ENCODE data around the gene FRMPD4. TPM values are rescaled to one million over a fixed set of nuclear protein-coding genes. Genes with fewer than 3 reads are reported as not detected.
A peak's percentile ranks its signal among the peaks of the same experiment; 100 is the strongest.

The FRMPD4 gene
- total RNA-seq, 4 donors from 2014 or later = not detected

DNA sequence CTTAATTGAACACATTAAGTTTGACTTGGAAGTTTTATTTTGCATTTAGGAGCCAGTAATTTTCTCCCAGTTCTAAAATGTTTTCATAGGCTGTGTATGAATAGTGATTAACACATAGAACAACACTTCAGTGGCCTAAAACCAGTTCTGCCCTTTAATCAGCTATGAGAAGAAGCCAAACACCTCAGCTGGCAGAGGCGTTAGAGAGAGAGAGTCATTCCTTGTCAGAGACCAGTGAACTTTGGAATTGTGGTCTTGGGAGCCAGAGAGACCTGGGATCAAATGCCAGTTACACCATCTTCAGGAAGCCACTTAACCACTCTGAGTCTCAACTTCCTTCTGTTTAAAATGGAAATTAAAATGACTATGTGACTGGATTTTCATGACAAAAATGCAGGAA lies 613.6 kb downstream of the FRMPD4 start:
- H3K4me1 ChIP-seq = no peaks in the 10 kb centered on the region
- TF ChIP-seq POLR2A (IDR thresholded peaks at IDR 0.05) = no peak
- TF ChIP-seq, protein P1, sequence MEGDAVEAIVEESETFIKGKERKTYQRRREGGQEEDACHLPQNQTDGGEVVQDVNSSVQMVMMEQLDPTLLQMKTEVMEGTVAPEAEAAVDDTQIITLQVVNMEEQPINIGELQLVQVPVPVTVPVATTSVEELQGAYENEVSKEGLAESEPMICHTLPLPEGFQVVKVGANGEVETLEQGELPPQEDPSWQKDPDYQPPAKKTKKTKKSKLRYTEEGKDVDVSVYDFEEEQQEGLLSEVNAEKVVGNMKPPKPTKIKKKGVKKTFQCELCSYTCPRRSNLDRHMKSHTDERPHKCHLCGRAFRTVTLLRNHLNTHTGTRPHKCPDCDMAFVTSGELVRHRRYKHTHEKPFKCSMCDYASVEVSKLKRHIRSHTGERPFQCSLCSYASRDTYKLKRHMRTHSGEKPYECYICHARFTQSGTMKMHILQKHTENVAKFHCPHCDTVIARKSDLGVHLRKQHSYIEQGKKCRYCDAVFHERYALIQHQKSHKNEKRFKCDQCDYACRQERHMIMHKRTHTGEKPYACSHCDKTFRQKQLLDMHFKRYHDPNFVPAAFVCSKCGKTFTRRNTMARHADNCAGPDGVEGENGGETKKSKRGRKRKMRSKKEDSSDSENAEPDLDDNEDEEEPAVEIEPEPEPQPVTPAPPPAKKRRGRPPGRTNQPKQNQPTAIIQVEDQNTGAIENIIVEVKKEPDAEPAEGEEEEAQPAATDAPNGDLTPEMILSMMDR (IDR thresholded peaks at IDR 0.05) = no peak
- H3K27me3 ChIP-seq = no peaks in the 10 kb centered on the region
- H3K9me3 ChIP-seq = no peaks in the 10 kb centered on the region
- 73 to 83% methylated on average over 1 of the region's 1 CpG for WGBS, 2 donors
- H3K36me3 ChIP-seq = no peaks in the 10 kb centered on the region
- no peak overlapping the region for H3K27ac ChIP-seq
- H3K4me3 ChIP-seq (replicated peaks in 1 of 3) = no peak overlapping the region
- no peak for DNase-seq
- intact Hi-C loops (cut with DNase I) = no loop called here

DNA sequence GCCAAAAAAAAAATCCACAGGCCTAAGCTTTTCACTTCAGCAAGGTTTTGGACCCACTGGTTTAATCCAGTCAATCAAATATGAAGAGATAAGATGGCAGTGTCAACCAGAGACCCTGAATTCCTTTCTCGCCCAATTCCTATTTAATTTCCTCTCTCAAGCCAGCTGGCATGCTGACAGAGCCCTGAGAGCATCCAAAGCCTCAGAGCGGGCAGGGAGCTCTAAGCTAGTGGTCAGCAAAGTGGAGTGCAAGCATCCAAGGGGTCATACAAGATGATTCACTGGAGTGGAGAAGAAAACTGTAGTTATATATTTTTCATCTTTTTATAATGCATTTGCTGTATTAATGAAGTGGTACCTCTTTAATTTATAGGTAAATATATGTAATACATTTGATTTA lies 615.1 kb downstream of the FRMPD4 start:
- 82 to 83% methylated on average over 2 of the region's 2 CpGs for WGBS, 2 donors
- Histone ChIP-seq H3K4me3 (replicated peaks in 1 of 3) (no peak overlapping the region), H3K27me3 (no peaks in the 10 kb centered on the region), H3K36me3 (no peaks in the 10 kb centered on the region), H3K9me3 (no peaks in the 10 kb centered on the region), H3K4me1 (no peaks in the 10 kb centered on the region), H3K27ac (no peak overlapping the region)
- TF ChIP-seq, protein P1 (IDR thresholded peaks at IDR 0.05) = no peak
- no peak for TF ChIP-seq POLR2A (IDR thresholded peaks at IDR 0.05)
- no peak for DNase-seq
- intact Hi-C loops (cut with DNase I) = no loop called here

DNA sequence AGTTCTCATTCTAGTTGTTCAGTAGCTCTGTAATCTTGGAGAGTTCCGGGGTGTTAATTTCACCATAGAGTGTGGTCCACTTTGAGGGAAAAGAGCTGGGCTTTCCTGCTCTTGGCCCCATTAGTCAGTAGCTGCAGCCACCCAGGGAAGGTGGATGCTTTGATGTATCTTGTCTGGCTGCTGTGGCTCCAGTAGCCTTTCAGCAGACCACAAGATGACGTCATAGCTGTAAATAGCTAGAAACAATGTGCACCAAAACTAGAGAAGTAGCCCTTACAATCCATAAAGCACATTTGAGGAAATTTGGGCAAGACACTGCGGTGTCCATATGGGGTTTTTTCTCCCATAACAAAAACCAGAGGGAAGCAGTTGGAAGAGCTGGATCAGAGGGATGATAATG lies 620.0 kb downstream of the FRMPD4 start:
- no peaks in the 10 kb centered on the region for H3K9me3 ChIP-seq
- WGBS, 2 donors = 88 to 89% methylated on average over 3 of the region's 3 CpGs
- intact Hi-C loops (cut with DNase I) = no loop called here
- H3K36me3 ChIP-seq = no peaks in the 10 kb centered on the region
- H3K27me3 ChIP-seq = no peaks in the 10 kb centered on the region
- no peak overlapping the region for H3K27ac ChIP-seq
- no peak for DNase-seq
- no peak overlapping the region for H3K4me3 ChIP-seq (replicated peaks in 1 of 3)
- TF ChIP-seq POLR2A (IDR thresholded peaks at IDR 0.05) = no peak
- no peaks in the 10 kb centered on the region for H3K4me1 ChIP-seq

DNA sequence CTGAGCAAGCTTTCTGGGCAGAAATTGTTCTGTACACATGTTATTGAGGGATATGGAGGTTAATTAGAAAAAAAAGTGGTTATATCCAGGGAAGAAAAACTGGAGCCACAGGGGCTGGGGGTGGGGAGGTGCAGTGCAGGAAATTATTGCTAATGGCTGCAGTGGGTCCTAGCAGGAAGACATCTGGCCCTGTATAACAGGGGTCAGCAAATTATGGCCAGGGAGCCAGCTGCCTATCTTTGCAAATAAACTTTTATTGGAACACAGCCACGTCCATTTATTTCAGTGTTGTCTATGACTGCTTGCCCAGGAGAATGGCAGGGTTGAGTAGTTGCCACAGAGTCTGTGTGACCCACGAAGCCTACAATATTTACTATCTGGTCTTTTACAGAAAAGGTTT lies 629.6 kb downstream of the FRMPD4 start:
- H3K4me1 ChIP-seq = no peaks in the 10 kb centered on the region
- H3K4me3 ChIP-seq (replicated peaks in 1 of 3) = no peak overlapping the region
- H3K27ac ChIP-seq = no peak overlapping the region
- 67 to 77% methylated on average over 2 of the region's 2 CpGs for WGBS, 2 donors
- no peaks in the 10 kb centered on the region for H3K36me3 ChIP-seq
- peak in 1 of 2 donors; percentile 1 for DNase-seq
- intact Hi-C loops (cut with DNase I) = no loop called here
- no peaks in the 10 kb centered on the region for H3K27me3 ChIP-seq
- TF ChIP-seq POLR2A (IDR thresholded peaks at IDR 0.05) = no peak
- TF ChIP-seq, protein P1 (IDR thresholded peaks at IDR 0.05) = no peak
- no peaks in the 10 kb centered on the region for H3K9me3 ChIP-seq

DNA sequence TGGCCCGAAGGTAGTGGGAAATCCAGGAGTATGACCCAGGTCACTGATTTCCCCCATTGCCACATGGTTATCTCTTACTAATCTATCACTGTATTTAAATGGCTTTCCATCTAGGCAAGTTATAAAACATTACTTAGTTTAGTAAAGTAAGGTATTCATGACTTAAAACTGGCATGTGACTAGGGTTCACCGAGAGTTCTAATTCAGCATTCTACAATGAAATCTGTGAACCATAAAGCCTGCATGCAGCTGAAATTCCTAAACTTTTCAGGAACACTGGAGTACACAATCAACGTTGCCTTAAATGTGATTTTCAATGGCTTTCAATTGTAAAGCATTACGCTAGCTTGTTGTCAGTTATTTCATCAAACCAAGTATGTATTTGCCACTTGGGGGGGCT lies 630.2 kb downstream of the FRMPD4 start:
- intact Hi-C loops (cut with DNase I) = no loop called here
- 85 to 97% methylated on average over 4 of the region's 4 CpGs for WGBS, 2 donors
- DNase-seq = no peak
- TF ChIP-seq, protein P1 (IDR thresholded peaks at IDR 0.05) = no peak
- no peak for TF ChIP-seq POLR2A (IDR thresholded peaks at IDR 0.05)
- Histone ChIP-seq H3K27me3 (peaks cover 5% of the 10 kb centered on the region), H3K4me1 (no peaks in the 10 kb centered on the region), H3K4me3 (replicated peaks in 1 of 3) (no peak overlapping the region), H3K36me3 (no peaks in the 10 kb centered on the region), H3K9me3 (no peaks in the 10 kb centered on the region), H3K27ac (no peak overlapping the region)

DNA sequence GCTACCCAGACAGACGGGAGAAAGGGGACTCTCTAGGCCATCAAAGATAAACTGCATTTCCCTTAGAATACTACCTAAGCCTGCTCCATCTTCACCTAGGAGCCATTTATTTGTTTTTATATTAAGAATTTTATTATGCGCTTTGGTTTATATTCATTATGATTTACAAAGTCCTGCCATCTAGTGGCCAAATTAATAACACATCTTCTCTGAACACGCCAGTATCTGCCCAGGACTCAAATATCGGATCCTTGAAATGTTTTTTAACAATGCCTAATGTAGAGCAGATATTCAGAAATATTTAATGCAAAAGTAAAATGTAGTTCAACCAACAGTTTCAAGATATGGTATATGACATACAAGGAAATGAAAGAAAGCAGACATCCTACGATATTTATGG lies 632.2 kb downstream of the FRMPD4 start:
- DNase-seq = no peak
- peaks cover 12% of the 10 kb centered on the region for H3K27me3 ChIP-seq
- intact Hi-C loops (cut with DNase I) = no loop called here
- 41 to 48% methylated on average over 5 of the region's 5 CpGs for WGBS, 2 donors
- no peaks in the 10 kb centered on the region for H3K4me1 ChIP-seq
- H3K4me3 ChIP-seq (replicated peaks in 1 of 3) = no peak overlapping the region
- no peak for TF ChIP-seq POLR2A (IDR thresholded peaks at IDR 0.05)
- TF ChIP-seq, protein P1 (IDR thresholded peaks at IDR 0.05) = peak in 5 of 6 experiments; percentile 18 to 49 (median 35)
- no peaks in the 10 kb centered on the region for H3K36me3 ChIP-seq
- no peak overlapping the region for H3K27ac ChIP-seq
- no peaks in the 10 kb centered on the region for H3K9me3 ChIP-seq
